Measurements from ENCODE around the gene AS3MT. TPM values are rescaled to one million over a fixed set of nuclear protein-coding genes. Genes with fewer than 3 reads are reported as not detected.
"Not testable (repeated sequence)": the region's sequence is repeated elsewhere in the genome, so short reads cannot be mapped to it uniquely, and the experiment has no call there.

The AS3MT gene
- total RNA-seq, 4 donors from 2014 or later: 9.8 to 19.2 (median 13.5) TPM

- DNase-seq: peak; percentile 83 to 85
- peak overlapping the region; percentile 17 to 91 (median 89) for H3K27ac ChIP-seq
- H3K27me3 ChIP-seq: no peaks in the 10 kb centered on the region
- 71 to 74% methylated on average over 10 of the region's 11 CpGs for WGBS, 2 donors
- intact Hi-C loops (cut with DNase I): loop anchor here (2.0 to 5.0 kb wide), 2 partner anchors 66 to 108 kb away; no protein-coding TSS in a partner anchor
- H3K9me3 ChIP-seq: no peaks in the 10 kb centered on the region
- no peak overlapping the region for H3K4me3 ChIP-seq (replicated peaks in 1 of 3)
- no peaks in the 10 kb centered on the region for H3K36me3 ChIP-seq
- TF ChIP-seq CTCF (IDR thresholded peaks at IDR 0.05): peak; percentile 69 to 95 (median 86)
- no peak for TF ChIP-seq POLR2A (IDR thresholded peaks at IDR 0.05)
- peaks cover 26 to 30% of the 10 kb centered on the region in 2 donors for H3K4me1 ChIP-seq
Observed at GRCh38 chr10:102835007-102835482, 34.2 kb upstream of the AS3MT start.

GRCh38 chr10:102837230-102837721 lies 32.0 kb upstream of the AS3MT start, which contains the start of gene CYP17A1:
Gene CYP17A1 (minus strand): TSS chr10:102837413. CDS start chr10:102837361, 52 bp downstream.
- H3K9me3 ChIP-seq: no peaks in the 10 kb centered on the region
- peaks cover 39 to 42% of the 10 kb centered on the region in 2 donors for H3K4me1 ChIP-seq
- no peak within 1 kb of the TSS for H3K4me3 ChIP-seq (replicated peaks in 1 of 3)
- peak; percentile 98 for DNase-seq
- 22 to 34% methylated on average over 5 of the region's 5 CpGs for WGBS, 2 donors
- H3K27ac ChIP-seq: peak within 1 kb of the TSS; percentile 75 to 91 (median 89)
- no peaks in the 10 kb centered on the region for H3K27me3 ChIP-seq
- intact Hi-C loops (cut with DNase I): loop anchor here (5.0 kb wide), 1 partner anchor 110 kb away; no protein-coding TSS in a partner anchor
- no peaks in the 10 kb centered on the region for H3K36me3 ChIP-seq
- peak in 1 of 2 donors; percentile 39 for TF ChIP-seq POLR2A (IDR thresholded peaks at IDR 0.05)
- peak in 1 of 6 experiments; percentile 16 for TF ChIP-seq CTCF (IDR thresholded peaks at IDR 0.05)

- H3K27me3 ChIP-seq; H3K4me3 ChIP-seq (replicated peaks in 1 of 3); H3K9me3 ChIP-seq; H3K36me3 ChIP-seq; DNase-seq: not testable (repeated sequence)
- Histone ChIP-seq H3K4me1 (peaks cover 47 to 51% of the 10 kb centered on the region in 2 donors), H3K27ac (peak overlapping the region; percentile 75 to 91 (median 89))
- intact Hi-C loops (cut with DNase I): loop anchor here (5.0 kb wide), 1 partner anchor 111 kb away; no protein-coding TSS in a partner anchor
- WGBS, 2 donors: 74 to 81% methylated on average over 9 of the region's 9 CpGs
Observed at GRCh38 chr10:102838276-102838927, 30.9 kb upstream of the AS3MT start.

GRCh38 chr10:102841827-102842345 lies 27.4 kb upstream of the AS3MT start:
- 37 to 59% methylated on average over 11 of the region's 11 CpGs for WGBS, 2 donors
- H3K4me1 ChIP-seq: peaks cover 33 to 36% of the 10 kb centered on the region in 2 donors
- no peaks in the 10 kb centered on the region for H3K36me3 ChIP-seq
- no peak overlapping the region for H3K4me3 ChIP-seq (replicated peaks in 1 of 3)
- H3K27me3 ChIP-seq: no peaks in the 10 kb centered on the region
- TF ChIP-seq POLR2A (IDR thresholded peaks at IDR 0.05): no peak
- no peak for TF ChIP-seq CTCF (IDR thresholded peaks at IDR 0.05)
- no peaks in the 10 kb centered on the region for H3K9me3 ChIP-seq
- H3K27ac ChIP-seq: peak overlapping the region; percentile 79 to 81 (median 80)
- peak; percentile 58 to 64 for DNase-seq
- intact Hi-C loops (cut with DNase I): no loop called here

- peak in 1 of 2 donors; percentile 4 for DNase-seq
- 59 to 69% methylated on average over 8 of the region's 8 CpGs for WGBS, 2 donors
- Histone ChIP-seq H3K4me1 (peaks cover 26% of the 10 kb centered on the region in 2 donors), H3K27ac (peak overlapping the region in 1 of 3 donors; percentile 46)
- H3K36me3 ChIP-seq; H3K9me3 ChIP-seq; H3K4me3 ChIP-seq (replicated peaks in 1 of 3); H3K27me3 ChIP-seq; intact Hi-C loops (cut with DNase I): not testable (repeated sequence)
- peak in 1 of 6 experiments; percentile 19 for TF ChIP-seq CTCF (IDR thresholded peaks at IDR 0.05)
Observed at GRCh38 chr10:102843139-102843538, 26.1 kb upstream of the AS3MT start.

- DNase-seq; H3K36me3 ChIP-seq; H3K27me3 ChIP-seq; H3K4me3 ChIP-seq (replicated peaks in 1 of 3); H3K27ac ChIP-seq; H3K9me3 ChIP-seq; intact Hi-C loops (cut with DNase I): not testable (repeated sequence)
- 89 to 90% methylated on average over 6 of the region's 6 CpGs for WGBS, 2 donors
- peaks cover 20 to 21% of the 10 kb centered on the region in 2 donors for H3K4me1 ChIP-seq
Observed at GRCh38 chr10:102844190-102844776, 25.0 kb upstream of the AS3MT start.
